HFFc6 (cell line): ENCODE data around the gene TBPL1. TPM values are rescaled to one million over a fixed set of nuclear protein-coding genes. Genes with fewer than 3 reads are reported as not detected.

Experiments used
- DNase-seq: peaks from one replicate; pipeline ENCODE4 v3.0.0-alpha.2; 2018
- H3K27ac Mint-ChIP-seq: 2 replicates; pipeline ENCODE4 v1.8.0; 2020; ENCODE audit warnings: mild to moderate bottlenecking, mixed read lengths
- H3K27me3 Mint-ChIP-seq: 2 replicates; pipeline ENCODE4 v1.8.0; 2021; ENCODE audit warnings: mild to moderate bottlenecking, moderate library complexity, mixed read lengths; ENCODE audit not compliant: insufficient read depth
- H3K36me3 Mint-ChIP-seq: 2 replicates; pipeline ENCODE4 v1.8.0; 2021; ENCODE audit warnings: low read depth, mixed read lengths
- H3K4me1 Mint-ChIP-seq: 2 replicates; pipeline ENCODE4 v1.8.0; 2020; ENCODE audit warnings: low read depth, mixed read lengths
- H3K4me3 Mint-ChIP-seq: 2 replicates; pipeline ENCODE4 v1.8.0; 2020; ENCODE audit warnings: mild to moderate bottlenecking, moderate library complexity, mixed read lengths
- H3K9me3 Mint-ChIP-seq: 2 replicates; pipeline ENCODE4 v1.8.0; 2020; ENCODE audit warnings: mild to moderate bottlenecking, mixed read lengths
- total RNA-seq, 6 experiments: library from RNA; stranded (reverse); fragmentation: NEBNext Ultra II Directional; extraction: Animal tissue kit (Norgen Biotek cat#: 25700); gene quantifications; 2 replicates in 1 of 6; 3 replicates in 5 of 6; pipeline ENCODE4 v1.2.3, GENCODE V29; 2021
- TF ChIP-seq, protein P1 (sequence below): fragments of 200-600 bp; sonication (generic); IDR thresholded peaks from 2 replicates; pipeline ENCODE4 v1.5.0; 2021; ENCODE audit warnings: antibody characterized with exemption, mild to moderate bottlenecking

TBPL1 gene
- total RNA-seq, 6 experiments from 2014 or later, result 30.7 to 40.6 (median 34.0) TPM

DNA sequence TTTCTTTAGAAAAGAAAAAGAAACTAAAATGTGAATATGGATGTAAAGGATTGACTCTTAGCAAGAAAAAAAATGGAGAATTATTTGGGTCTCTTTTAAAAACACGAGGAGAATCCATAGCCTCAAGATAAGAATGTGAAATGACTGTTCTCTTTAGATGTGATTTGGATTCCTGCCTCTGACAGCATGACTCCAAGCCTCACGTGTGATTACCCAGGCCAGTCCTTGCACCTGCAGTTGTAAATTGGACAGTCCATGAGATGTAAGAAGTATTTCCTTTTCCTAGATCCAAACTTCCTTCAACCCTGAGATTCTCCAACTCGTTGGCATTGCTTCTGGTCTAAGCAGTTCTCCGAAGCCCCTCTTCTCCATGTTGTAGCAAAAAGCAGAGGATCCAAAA, 67.5 kb downstream of the TBPL1 start:
- Mint-ChIP-seq H3K4me1 (peaks cover 17% of the 10 kb centered on the region), H3K4me3 (no peak overlapping the region), H3K27me3 (peaks cover 14% of the 10 kb centered on the region), H3K9me3 (no peaks in the 10 kb centered on the region), H3K36me3 (no peaks in the 10 kb centered on the region), H3K27ac (no peak overlapping the region)
- no peak for DNase-seq
- TF ChIP-seq, protein P1, sequence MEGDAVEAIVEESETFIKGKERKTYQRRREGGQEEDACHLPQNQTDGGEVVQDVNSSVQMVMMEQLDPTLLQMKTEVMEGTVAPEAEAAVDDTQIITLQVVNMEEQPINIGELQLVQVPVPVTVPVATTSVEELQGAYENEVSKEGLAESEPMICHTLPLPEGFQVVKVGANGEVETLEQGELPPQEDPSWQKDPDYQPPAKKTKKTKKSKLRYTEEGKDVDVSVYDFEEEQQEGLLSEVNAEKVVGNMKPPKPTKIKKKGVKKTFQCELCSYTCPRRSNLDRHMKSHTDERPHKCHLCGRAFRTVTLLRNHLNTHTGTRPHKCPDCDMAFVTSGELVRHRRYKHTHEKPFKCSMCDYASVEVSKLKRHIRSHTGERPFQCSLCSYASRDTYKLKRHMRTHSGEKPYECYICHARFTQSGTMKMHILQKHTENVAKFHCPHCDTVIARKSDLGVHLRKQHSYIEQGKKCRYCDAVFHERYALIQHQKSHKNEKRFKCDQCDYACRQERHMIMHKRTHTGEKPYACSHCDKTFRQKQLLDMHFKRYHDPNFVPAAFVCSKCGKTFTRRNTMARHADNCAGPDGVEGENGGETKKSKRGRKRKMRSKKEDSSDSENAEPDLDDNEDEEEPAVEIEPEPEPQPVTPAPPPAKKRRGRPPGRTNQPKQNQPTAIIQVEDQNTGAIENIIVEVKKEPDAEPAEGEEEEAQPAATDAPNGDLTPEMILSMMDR, result no peak

DNA sequence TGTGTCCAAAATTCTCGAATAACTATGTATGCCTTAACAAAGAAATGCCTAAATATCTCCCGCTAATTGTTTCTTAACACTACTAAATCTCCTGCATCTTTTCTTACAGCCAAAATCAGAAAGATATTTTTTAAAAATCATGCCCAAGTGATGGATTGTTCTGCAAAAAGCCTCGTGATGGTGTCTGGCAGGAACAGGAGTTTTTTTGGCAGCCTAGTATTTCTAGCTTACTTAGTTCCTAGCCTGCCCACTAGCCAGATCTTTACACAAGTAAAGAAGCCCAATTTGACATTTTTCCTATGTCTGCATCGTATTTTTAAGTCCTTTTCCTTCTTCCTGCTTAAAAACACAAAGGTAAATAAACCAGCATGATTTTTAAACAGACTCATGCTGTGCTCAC, 67.9 kb downstream of the TBPL1 start:
- H3K36me3 Mint-ChIP-seq, result no peaks in the 10 kb centered on the region
- H3K27me3 Mint-ChIP-seq, result peaks cover 13% of the 10 kb centered on the region
- H3K4me1 Mint-ChIP-seq, result peaks cover 17% of the 10 kb centered on the region
- no peaks in the 10 kb centered on the region for H3K9me3 Mint-ChIP-seq
- no peak overlapping the region for H3K4me3 Mint-ChIP-seq
- H3K27ac Mint-ChIP-seq, result no peak overlapping the region
- TF ChIP-seq, protein P1, result no peak
- DNase-seq, result no peak

GRCh38 chr6:134021396-134022122, 68.5 kb downstream of the TBPL1 start:
- Mint-ChIP-seq H3K4me3 (no peak overlapping the region), H3K4me1 (peaks cover 18% of the 10 kb centered on the region), H3K27me3 (peaks cover 14% of the 10 kb centered on the region), H3K9me3 (no peaks in the 10 kb centered on the region), H3K36me3 (no peaks in the 10 kb centered on the region), H3K27ac (no peak overlapping the region)
- TF ChIP-seq, protein P1, result no peak
- no peak for DNase-seq

- Mint-ChIP-seq H3K4me3 (no peak overlapping the region), H3K27ac (no peak overlapping the region)
Observed at GRCh38 chr6:134022650-134023049, 69.6 kb downstream of the TBPL1 start.

GRCh38 chr6:134026597-134026996, 73.6 kb downstream of the TBPL1 start:
- H3K4me1 Mint-ChIP-seq, result peaks cover 29% of the 10 kb centered on the region
- no peak for DNase-seq

More at GRCh38 chr6:134022650-134023049, 69.6 kb downstream of the TBPL1 start:
- Mint-ChIP-seq H3K27me3 (peaks cover 16% of the 10 kb centered on the region), H3K4me1 (peaks cover 12% of the 10 kb centered on the region), H3K36me3 (no peaks in the 10 kb centered on the region), H3K9me3 (no peaks in the 10 kb centered on the region)
- DNase-seq, result no peak
- TF ChIP-seq, protein P1, result no peak

More at GRCh38 chr6:134026597-134026996, 73.6 kb downstream of the TBPL1 start:
- TF ChIP-seq, protein P1, result no peak
- Mint-ChIP-seq H3K27ac (no peak overlapping the region), H3K27me3 (peaks cover 19% of the 10 kb centered on the region), H3K4me3 (no peak overlapping the region), H3K36me3 (peaks cover 10% of the 10 kb centered on the region), H3K9me3 (no peaks in the 10 kb centered on the region; the same call in 1 of the 2 replicates)
